Mesenchymal stem cell (in vitro differentiated cells and primary cell): ENCODE data around the gene ARMH2. TPM values are rescaled to one million over a fixed set of nuclear protein-coding genes. Genes with fewer than 3 reads are reported as not detected.
A peak's percentile ranks its signal among the peaks of the same experiment; 100 is the strongest.

Source experiments
- DNase-seq: peaks from one replicate; pipeline ENCODE4 v3.0.0-alpha.2; 2013
- H2AFZ ChIP-seq: one replicate; pipeline ENCODE4 v1.6.1; 2013; ENCODE audit warnings: low read depth, mild to moderate bottlenecking, control low read depth, inconsistent platforms, low read length, moderate library complexity
- H2AK5ac ChIP-seq: 2 replicates; pipeline ENCODE4 v1.6.1; 2013; ENCODE audit warnings: low read length, moderate library complexity, mild to moderate bottlenecking, inconsistent platforms; ENCODE audit not compliant: severe bottlenecking
- H2BK120ac ChIP-seq: one replicate; pipeline ENCODE4 v1.6.1; 2013; ENCODE audit warnings: low read depth, mild to moderate bottlenecking, inconsistent platforms, low read length, moderate library complexity
- H2BK12ac ChIP-seq, 2 experiments: one replicate each; pipeline ENCODE4 v1.6.1; 2013; ENCODE audit warnings: inconsistent platforms in 2 of 2, low read length in 2 of 2, mild to moderate bottlenecking in 2 of 2, moderate library complexity in 2 of 2, control low read depth in 1 of 2
- H2BK15ac ChIP-seq: one replicate; pipeline ENCODE4 v1.6.1; 2013; ENCODE audit warnings: mild to moderate bottlenecking, low read depth, inconsistent platforms; ENCODE audit not compliant: poor library complexity, severe bottlenecking
- H2BK5ac ChIP-seq: 2 replicates; pipeline ENCODE4 v1.6.1; 2013; ENCODE audit warnings: low read depth, mild to moderate bottlenecking, low read length, control low read depth, inconsistent platforms; ENCODE audit not compliant: poor library complexity, severe bottlenecking
- H3K14ac ChIP-seq, 2 experiments: one replicate each; pipeline ENCODE4 v1.6.1; 2013; ENCODE audit warnings: inconsistent platforms in 2 of 2, low read length in 2 of 2, control low read depth in 1 of 2, mild to moderate bottlenecking in 1 of 2, moderate library complexity in 1 of 2
- H3K18ac ChIP-seq, 2 experiments: one replicate each; pipeline ENCODE4 v1.6.1; 2013; ENCODE audit warnings: inconsistent platforms in 2 of 2, low read length in 2 of 2, control low read depth in 1 of 2, low read depth in 1 of 2, mild to moderate bottlenecking in 1 of 2
- H3K23ac ChIP-seq, 2 experiments: one replicate each; pipeline ENCODE4 v1.6.1; 2013; ENCODE audit warnings: inconsistent platforms in 2 of 2, low read length in 2 of 2, mild to moderate bottlenecking in 2 of 2, moderate library complexity in 2 of 2, control low read depth in 1 of 2
- H3K27ac ChIP-seq: 2 replicates; pipeline ENCODE4 v1.5.1; 2013; ENCODE audit warnings: mild to moderate bottlenecking, moderate library complexity, low read length, control low read depth, inconsistent platforms; ENCODE audit not compliant: poor library complexity, severe bottlenecking
- H3K27me3 ChIP-seq, 2 experiments: 2 replicates each; pipeline versions ENCODE4 v1.6.1 to v1.7.0; 2013; ENCODE audit warnings: low read length in 2 of 2, mild to moderate bottlenecking in 2 of 2, moderate library complexity in 2 of 2, control low read depth in 1 of 2, inconsistent platforms in 1 of 2; ENCODE audit not compliant: control insufficient read depth in 1 of 2, insufficient read depth in 1 of 2
- H3K36me3 ChIP-seq, 2 experiments: 2 replicates each; pipeline versions ENCODE4 v1.6.1 to v1.7.0; 2013; ENCODE audit warnings: low read length in 2 of 2, control low read depth in 1 of 2, inconsistent platforms in 1 of 2, low read depth in 1 of 2, mild to moderate bottlenecking in 1 of 2; ENCODE audit not compliant: insufficient read depth in 2 of 2, control insufficient read depth in 1 of 2
- H3K4ac ChIP-seq, 2 experiments: one replicate each; pipeline ENCODE4 v1.6.1; 2013; ENCODE audit warnings: inconsistent platforms in 2 of 2, low read length in 2 of 2, mild to moderate bottlenecking in 2 of 2, moderate library complexity in 2 of 2, control low read depth in 1 of 2, low read depth in 1 of 2
- H3K4me1 ChIP-seq: 2 replicates; pipeline ENCODE4 v1.6.1; 2013; ENCODE audit warnings: low read depth, low read length, control low read depth; ENCODE audit not compliant: control insufficient read depth, insufficient read depth
- H3K4me2 ChIP-seq: 2 replicates; pipeline ENCODE4 v1.6.1; 2013; ENCODE audit warnings: low read length, mild to moderate bottlenecking, inconsistent platforms; ENCODE audit not compliant: poor library complexity, severe bottlenecking
- H3K4me3 ChIP-seq, 2 experiments: 2 replicates each; pipeline versions ENCODE4 v1.5.1 to v1.7.0; 2013; ENCODE audit warnings: low read length in 2 of 2, mild to moderate bottlenecking in 2 of 2, control low read depth in 1 of 2, low read depth in 1 of 2; ENCODE audit not compliant: insufficient read depth in 1 of 2
- H3K79me1 ChIP-seq: replicated peaks from 2 replicates; pipeline ENCODE4 v1.6.1; 2013; ENCODE audit warnings: mild to moderate bottlenecking, control low read depth, low read length, inconsistent platforms; ENCODE audit not compliant: poor library complexity, severe bottlenecking
- H3K9ac ChIP-seq: 2 replicates; pipeline ENCODE4 v1.7.0; 2013; ENCODE audit warnings: mild to moderate bottlenecking, low read length, moderate library complexity
- H3K9me3 ChIP-seq: 2 replicates; pipeline ENCODE4 v1.7.0; 2013; ENCODE audit warnings: mild to moderate bottlenecking, low read length; ENCODE audit not compliant: control insufficient read depth
- H4K8ac ChIP-seq: one replicate; pipeline ENCODE4 v1.6.1; 2013; ENCODE audit warnings: inconsistent platforms, mild to moderate bottlenecking, low read length, moderate library complexity
- H4K91ac ChIP-seq: one replicate; pipeline ENCODE4 v1.6.1; 2013; ENCODE audit warnings: mild to moderate bottlenecking, low read length, inconsistent platforms
- WGBS: methylation state at CpG from one replicate; pipeline ENCODE4 v1.1.7; 2013; ENCODE audit warnings: mixed read lengths; 5-methylcytosine and 5-hydroxymethylcytosine counted together
- polyA plus RNA-seq, 2 experiments: library from polyadenylated mRNA; stranded (reverse); fragments of 200-250 nt; gene quantifications; one replicate each; pipeline ENCODE4 v1.2.3, GENCODE V29; 2013

Gene ARMH2
- not detected for polyA plus RNA-seq (2013, experiment 1 of 2)
- not detected for polyA plus RNA-seq (2013, experiment 2 of 2)

DNA sequence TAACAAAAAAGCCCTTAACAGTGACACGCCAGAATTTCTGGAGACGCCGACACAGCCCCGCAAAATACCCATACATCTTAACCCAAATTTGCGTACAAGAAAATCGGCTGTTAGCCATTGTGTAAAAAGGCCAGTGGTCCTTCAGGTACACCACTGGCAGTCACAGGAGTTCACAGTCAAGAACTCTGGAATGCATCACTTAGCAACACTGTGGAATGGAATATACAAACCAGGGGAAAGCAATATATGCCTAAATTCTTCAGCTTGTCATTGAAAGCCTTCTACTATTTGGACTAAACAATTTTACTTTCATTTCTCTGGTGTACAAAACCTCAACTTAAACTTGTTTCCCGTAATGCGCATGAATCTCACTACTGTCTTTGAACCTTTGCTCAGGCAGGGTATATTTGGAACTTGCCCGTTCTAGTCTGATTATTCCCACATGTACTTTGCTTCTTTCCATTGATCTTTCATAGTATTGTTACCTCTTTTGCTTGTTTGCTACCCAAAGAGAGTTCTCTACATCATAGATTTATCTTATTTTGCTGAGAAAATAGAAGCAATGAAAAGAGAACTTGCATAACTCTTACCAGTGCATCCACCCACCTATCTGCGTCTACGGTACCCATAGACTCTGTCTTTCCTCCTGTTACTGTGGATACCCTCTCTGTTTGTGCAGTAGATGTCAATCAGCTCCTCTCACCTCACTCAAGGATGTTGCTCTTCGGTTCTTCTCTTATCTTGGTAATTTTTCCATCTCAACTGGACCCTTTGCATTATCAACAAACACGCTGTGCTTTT lies at the start of gene ARMH2:
TSS of gene ARMH2 (minus strand) at position 178 of the 801 bp plus-strand sequence. CDS start at position 118, 60 bp downstream.
- no peak within 1 kb of the TSS for H3K27ac ChIP-seq
- H2BK5ac ChIP-seq: no peak within 1 kb of the TSS
- H3K23ac ChIP-seq: no peak within 1 kb of the TSS
- no peak within 1 kb of the TSS for H4K91ac ChIP-seq
- H2BK120ac ChIP-seq: no peak within 1 kb of the TSS
- peaks cover 3% of the 10 kb centered on the region for H3K4me1 ChIP-seq
- H2AK5ac ChIP-seq: no peak within 1 kb of the TSS
- no peaks in the 10 kb centered on the region for H3K9me3 ChIP-seq
- H3K27me3 ChIP-seq: no peaks in the 10 kb centered on the region
- no peaks in the 10 kb centered on the region for H3K79me1 ChIP-seq
- H2BK15ac ChIP-seq: no peak within 1 kb of the TSS
- no peak within 1 kb of the TSS for H2BK12ac ChIP-seq
- no peak within 1 kb of the TSS for H2AFZ ChIP-seq
- no peak within 1 kb of the TSS for H3K4me3 ChIP-seq
- no peak within 1 kb of the TSS for H3K18ac ChIP-seq
- 96% methylated on average over 13 of the region's 13 CpGs for WGBS
- H3K9ac ChIP-seq: no peak within 1 kb of the TSS
- H3K4me2 ChIP-seq: no peak within 1 kb of the TSS
- DNase-seq: no peak
- no peak within 1 kb of the TSS for H3K14ac ChIP-seq
- no peaks in the 10 kb centered on the region for H3K36me3 ChIP-seq
- no peak within 1 kb of the TSS for H3K4ac ChIP-seq
- no peak within 1 kb of the TSS for H4K8ac ChIP-seq

DNA sequence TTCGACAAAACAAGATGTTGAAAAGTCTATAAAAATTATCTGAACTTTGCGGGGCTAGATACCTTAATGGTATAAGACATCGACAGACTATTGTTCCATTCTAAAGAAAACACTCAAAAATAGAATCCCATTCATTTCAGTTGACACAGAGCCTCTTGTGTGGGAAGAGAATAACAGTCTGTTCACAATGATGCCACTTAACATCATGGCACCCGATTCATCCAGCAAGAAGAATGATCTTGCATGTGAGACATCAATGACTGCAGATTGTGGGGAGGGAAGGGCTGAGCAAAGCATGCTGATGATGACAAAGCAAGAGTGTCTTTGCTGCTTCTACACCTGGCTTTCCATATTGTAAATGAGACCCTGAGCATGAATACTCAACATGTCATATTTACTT lies 49.7 kb upstream of the ARMH2 start:
- Histone ChIP-seq H2BK12ac (no peak overlapping the region), H2BK15ac (no peak overlapping the region), H2AFZ (no peak overlapping the region), H2BK120ac (no peak overlapping the region), H3K4me2 (no peak overlapping the region), H3K36me3 (peaks cover 0 to 70% of the 10 kb centered on the region in 2 experiments), H4K8ac (no peak overlapping the region), H3K27me3 (no peaks in the 10 kb centered on the region), H3K4ac (no peak overlapping the region), H3K9me3 (no peaks in the 10 kb centered on the region), H3K4me1 (peaks cover 2% of the 10 kb centered on the region), H2AK5ac (no peak overlapping the region), H3K79me1 (no peaks in the 10 kb centered on the region), H3K18ac (no peak overlapping the region), H4K91ac (no peak overlapping the region), H3K27ac (no peak overlapping the region), H3K14ac (no peak overlapping the region), H2BK5ac (no peak overlapping the region), H3K9ac (no peak overlapping the region), H3K23ac (no peak overlapping the region), H3K4me3 (no peak overlapping the region)
- 100% methylated on average over 4 of the region's 4 CpGs for WGBS
- DNase-seq: no peak

- no peak overlapping the region for H2BK120ac ChIP-seq
- no peaks in the 10 kb centered on the region for H3K27me3 ChIP-seq
- H2BK15ac ChIP-seq: no peak overlapping the region
- H3K4ac ChIP-seq: no peak overlapping the region
- peak overlapping the region in 1 of 2 experiments; percentile 41 for H3K23ac ChIP-seq
- no peak overlapping the region for H3K4me2 ChIP-seq
- H3K9me3 ChIP-seq: no peaks in the 10 kb centered on the region
- peak overlapping the region in 1 of 2 experiments; percentile 23 for H3K18ac ChIP-seq
- H3K14ac ChIP-seq: no peak overlapping the region
- peaks cover 2% of the 10 kb centered on the region for H3K4me1 ChIP-seq
- no peak overlapping the region for H3K4me3 ChIP-seq
- no peak overlapping the region for H2AK5ac ChIP-seq
- DNase-seq: no peak
- H4K8ac ChIP-seq: no peak overlapping the region
- no peak overlapping the region for H4K91ac ChIP-seq
- no peak overlapping the region for H2BK12ac ChIP-seq
- H3K36me3 ChIP-seq: peaks cover 0 to 73% of the 10 kb centered on the region in 2 experiments
- no peak overlapping the region for H2AFZ ChIP-seq
- 90% methylated on average over 7 of the region's 7 CpGs for WGBS
- no peak overlapping the region for H2BK5ac ChIP-seq
- no peak overlapping the region for H3K9ac ChIP-seq
- H3K27ac ChIP-seq: no peak overlapping the region
- no peaks in the 10 kb centered on the region for H3K79me1 ChIP-seq
Observed at GRCh38 chr6:24847402-24847801, 48.7 kb upstream of the ARMH2 start.

DNA sequence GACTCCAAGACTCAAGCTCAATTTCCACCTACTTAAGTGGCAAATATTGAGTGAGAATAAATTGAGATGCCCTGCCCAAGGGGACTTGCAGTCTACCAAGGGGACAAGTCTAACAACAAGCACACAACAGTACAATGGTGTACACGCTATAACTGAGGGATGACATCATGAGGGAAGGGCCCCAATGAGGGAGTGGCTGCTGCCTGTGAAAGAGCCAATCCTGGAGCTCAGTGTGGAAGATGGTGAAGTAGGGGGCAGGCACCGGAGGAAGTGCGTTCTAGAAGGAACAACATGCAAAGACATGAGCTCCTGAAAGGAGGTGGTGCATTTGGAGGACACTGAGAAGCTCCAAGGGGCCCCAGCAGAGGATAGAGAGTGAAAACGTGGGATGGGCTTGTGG lies 46.9 kb upstream of the ARMH2 start:
- Histone ChIP-seq H3K79me1 (no peaks in the 10 kb centered on the region), H3K4ac (no peak overlapping the region), H3K23ac (no peak overlapping the region), H3K4me1 (peaks cover 2% of the 10 kb centered on the region), H3K9me3 (no peaks in the 10 kb centered on the region), H2BK120ac (no peak overlapping the region), H3K9ac (no peak overlapping the region), H2AFZ (no peak overlapping the region), H3K4me2 (no peak overlapping the region), H4K91ac (no peak overlapping the region), H2BK15ac (no peak overlapping the region), H3K27me3 (no peaks in the 10 kb centered on the region), H2BK12ac (no peak overlapping the region), H2BK5ac (no peak overlapping the region), H4K8ac (no peak overlapping the region), H3K14ac (no peak overlapping the region), H3K27ac (no peak overlapping the region), H3K18ac (no peak overlapping the region), H2AK5ac (no peak overlapping the region), H3K36me3 (peaks cover 0 to 73% of the 10 kb centered on the region in 2 experiments), H3K4me3 (no peak overlapping the region)
- DNase-seq: no peak
- 83% methylated on average over 4 of the region's 4 CpGs for WGBS
